ENCODE measurements around the gene CD302. TPM values are rescaled to one million over a fixed set of nuclear protein-coding genes. Genes with fewer than 3 reads are reported as not detected.

CD302 gene
- total and polyA plus RNA-seq, 2 of the 8 experiments (the other 6 are each of a cell fraction or from before 2014, with no cell fraction given) = 0.76 to 0.79 TPM

- DNase-seq (ENCODE audit: low read depth in 1 of 2, low spot score in 2 of 2) = no peak
- TF ChIP-seq RNF2 (IDR thresholded peaks at IDR 0.05; ENCODE audit: borderline replicate concordance, low read depth, low read length, missing control alignments, poor library complexity, severe bottlenecking) = no peak
- no peak for TF ChIP-seq RBBP5 (IDR thresholded peaks at IDR 0.05; ENCODE audit: borderline replicate concordance, low read depth, low read length)
- TF ChIP-seq GTF2F1 (IDR thresholded peaks at IDR 0.05; ENCODE audit: borderline replicate concordance, low read depth, low read length) = no peak
- TF ChIP-seq JUN (IDR thresholded peaks at IDR 0.05; ENCODE audit: low read depth, low read length) = no peak
- TF ChIP-seq ATF2 (IDR thresholded peaks at IDR 0.05; ENCODE audit: low read length) = no peak
- TF ChIP-seq SAP30 (IDR thresholded peaks at IDR 0.05; ENCODE audit: insufficient read depth, insufficient replicate concordance, low read length) = no peak
- no peak for TF ChIP-seq RFX5 (IDR thresholded peaks at IDR 0.05; ENCODE audit: borderline replicate concordance, low read depth, low read length)
Observed at GRCh38 chr2:159737292-159737916, 60.6 kb downstream of the CD302 start.

More at GRCh38 chr2:159737292-159737916, 60.6 kb downstream of the CD302 start:
- Histone ChIP-seq H4K8ac (ENCODE audit: extremely low read depth, insufficient read depth, low read length) (no peak overlapping the region), H3K14ac (ENCODE audit: insufficient read length) (no peak overlapping the region), H3K27me3 (replicated peaks in 1 of 4; ENCODE audit: control insufficient read depth in 3 of 4, extremely low read depth in 1 of 4, insufficient read depth in 3 of 4, low read length in 3 of 4) (no peaks in the 10 kb centered on the region), H3K23me2 (ENCODE audit: low read depth, low read length) (no peaks in the 10 kb centered on the region), H3K4ac (replicated peaks; ENCODE audit: insufficient read length, low read depth, low read length) (no peak overlapping the region), H3K18ac (ENCODE audit: extremely low read depth, low read length) (no peak overlapping the region), H4K20me1 (replicated peaks in 1 of 2; ENCODE audit: control insufficient read depth in 1 of 2, insufficient read depth in 2 of 2, low read length in 2 of 2) (peaks cover 13 to 20% of the 10 kb centered on the region in 2 experiments), H3K36me3 (ENCODE audit: control insufficient read depth in 2 of 4, insufficient read depth in 4 of 4, low read length in 3 of 4) (peaks cover 4 to 68% (median 24%) of the 10 kb centered on the region in 4 experiments; a peak in 7 of 8 replicates), H2AK5ac (ENCODE audit: low read depth, low read length) (no peak overlapping the region), H2BK5ac (ENCODE audit: low read depth, low read length) (no peak overlapping the region), H3K23ac (ENCODE audit: insufficient read length) (no peak overlapping the region), H3K9ac (replicated peaks in 1 of 4; ENCODE audit: extremely low read depth in 1 of 4, low read depth in 3 of 4, low read length in 3 of 4) (no peak overlapping the region), H4K91ac (replicated peaks; ENCODE audit: insufficient read length, low read length) (no peak overlapping the region), H3K56ac (replicated peaks; ENCODE audit: insufficient read length, low read depth, low read length) (no peak overlapping the region), H3K4me3 (ENCODE audit: extremely low read depth in 1 of 4, insufficient read depth in 2 of 4, low read depth in 3 of 4, low read length in 4 of 4) (no peak overlapping the region), H2BK12ac (ENCODE audit: low read depth, low read length) (no peak overlapping the region), H2BK15ac (ENCODE audit: low read length) (no peak overlapping the region), H2BK120ac (replicated peaks; ENCODE audit: low read depth, low read length) (no peak overlapping the region), H3K4me2 (ENCODE audit: insufficient read depth in 1 of 2, low read depth in 2 of 2, low read length in 2 of 2) (no peak overlapping the region), H3K27ac (ENCODE audit: low read depth, low read length) (no peak overlapping the region), H3K79me1 (ENCODE audit: low read depth, low read length) (peaks cover 7% of the 10 kb centered on the region; the same call in 1 of the 2 replicates), H2AFZ (ENCODE audit: low read length) (no peak overlapping the region), H3K4me1 (replicated peaks in 1 of 4; ENCODE audit: control insufficient read depth in 3 of 4, insufficient read depth in 4 of 4, low read length in 3 of 4) (no peaks in the 10 kb centered on the region; a peak in 2 of 7 replicates), H4K5ac (ENCODE audit: insufficient read length, low read depth, low read length) (no peak overlapping the region), H3K9me3 (ENCODE audit: insufficient read depth in 2 of 2, low read depth in 1 of 2, low read length in 1 of 2) (no peaks in the 10 kb centered on the region), H2BK20ac (ENCODE audit: low read length) (no peak overlapping the region), H3K79me2 (ENCODE audit: control insufficient read depth in 1 of 2, insufficient read depth in 2 of 2, low read length in 2 of 2) (peaks cover 4 to 92% of the 10 kb centered on the region in 2 experiments)
- ChIA-PET CTCF (ENCODE audit: partially characterized antibody) (interaction anchor here (1.2 to 1.3 kb wide), 2 partner anchors 11 to 68 kb away, joined by 3 read pairs; no protein-coding TSS in a partner anchor), POLR2A (ENCODE audit: partially characterized antibody) (interaction anchor here (1.3 to 2.2 kb wide), 4 partner anchors 19 to 25 kb away, joined by 4 to 12 read pairs (median 11); partner anchors contain the start of gene MARCHF7)
- FAIRE-seq = no peak
- WGBS, 2 experiments (ENCODE audit: extremely low coverage in 1 of 2, insufficient coverage in 1 of 2, insufficient read length in 1 of 2, insufficient replicate concordance in 2 of 2, low coverage in 1 of 2, low lambda C conversion rate in 2 of 2, missing lambda C conversion rate in 1 of 2) = 94% methylated on average over 1 of the region's 1 CpG; no CpG with 5 or more reads in 1 of the 2 experiments
